Coronary artery (tissue), 2 donors: Measurements from ENCODE around the gene HOXA1.
A peak's percentile ranks its signal among the peaks of the same experiment; 100 is the strongest.

Source experiments
- DNase-seq: peaks from one replicate; pipeline ENCODE4 v3.0.0-alpha.2; 2017; ENCODE audit warnings: low spot score
- H3K27ac ChIP-seq, 2 donors: fragments of 200-600 bp; sonication (generic); one replicate each; pipeline ENCODE4 v1.5.1; 2016 to 2019
- H3K4me3 ChIP-seq: fragments of 200-600 bp; sonication (generic); 2 replicates; pipeline ENCODE4 v1.5.1; 2016; ENCODE audit warnings: mild to moderate bottlenecking, moderate library complexity
- CTCF ChIP-seq: fragments of 200-600 bp; sonication (generic); IDR thresholded peaks from one replicate; pipeline ENCODE4 v1.5.1; 2019; ENCODE audit warnings: antibody characterized with exemption

The HOXA1 gene

GRCh38 chr7:27141923-27142579, 46.3 kb upstream of the HOXA1 start:
- TF ChIP-seq CTCF, result no peak
- peak; percentile 65 for DNase-seq
- Histone ChIP-seq H3K4me3 (peak overlapping the region; percentile 67), H3K27ac (peak overlapping the region in 1 of 2 donors; percentile 16)

GRCh38 chr7:27141137-27141922, 45.5 kb upstream of the HOXA1 start:
- Histone ChIP-seq H3K27ac (peak overlapping the region in 1 of 2 donors; percentile 16), H3K4me3 (no peak overlapping the region)
- DNase-seq, result peak; percentile 36
- no peak for TF ChIP-seq CTCF

- no peak for DNase-seq
- Histone ChIP-seq H3K27ac (no peak overlapping the region), H3K4me3 (no peak overlapping the region)
- TF ChIP-seq CTCF, result no peak
Measured at GRCh38 chr7:27140126-27140857, 44.5 kb upstream of the HOXA1 start.

- Histone ChIP-seq H3K27ac (no peak overlapping the region), H3K4me3 (no peak overlapping the region)
- no peak for TF ChIP-seq CTCF
- peak; percentile 24 for DNase-seq
Measured at GRCh38 chr7:27139334-27140125, 43.7 kb upstream of the HOXA1 start.

GRCh38 chr7:27138985-27139333, 43.2 kb upstream of the HOXA1 start:
- no peak for DNase-seq
- Histone ChIP-seq H3K27ac (no peak overlapping the region), H3K4me3 (no peak overlapping the region)
- no peak for TF ChIP-seq CTCF

GRCh38 chr7:27138472-27138871, 42.7 kb upstream of the HOXA1 start:
- TF ChIP-seq CTCF, result no peak
- Histone ChIP-seq H3K27ac (no peak overlapping the region), H3K4me3 (no peak overlapping the region)
- no peak for DNase-seq
